BE2C (cell line): ENCODE measurements around the gene GEMIN7.
A peak's percentile ranks its signal among the peaks of the same experiment; 100 is the strongest.

Source experiments
- DNase-seq: peaks from one replicate; pipeline ENCODE4 v3.0.0-alpha.2; 2020
- H3K27me3 ChIP-seq: fragments of 250-450 bp; sonication (Bioruptor Pico); 2 replicates; pipeline ENCODE4 v1.5.1; 2020; ENCODE audit warnings: mild to moderate bottlenecking
- H3K36me3 ChIP-seq: fragments of 250-450 bp; sonication (Bioruptor Pico); 2 replicates; pipeline ENCODE4 v1.5.1; 2020; ENCODE audit warnings: mild to moderate bottlenecking
- H3K4me1 ChIP-seq: fragments of 250-450 bp; sonication (Bioruptor Pico); 2 replicates; pipeline ENCODE4 v1.5.1; 2020
- H3K4me3 ChIP-seq: 2 replicates; pipeline ENCODE4 v1.5.1; 2011; ENCODE audit warnings: low read depth, low read length
- H3K9me3 ChIP-seq: fragments of 250-450 bp; sonication (Bioruptor Pico); 2 replicates; pipeline ENCODE4 v1.5.1; 2020
- TF ChIP-seq, protein P1 (sequence below): IDR thresholded peaks from 2 replicates; pipeline ENCODE4 v1.5.1; 2012; ENCODE audit warnings: mild to moderate bottlenecking, low read depth, low read length

Gene GEMIN7

DNA sequence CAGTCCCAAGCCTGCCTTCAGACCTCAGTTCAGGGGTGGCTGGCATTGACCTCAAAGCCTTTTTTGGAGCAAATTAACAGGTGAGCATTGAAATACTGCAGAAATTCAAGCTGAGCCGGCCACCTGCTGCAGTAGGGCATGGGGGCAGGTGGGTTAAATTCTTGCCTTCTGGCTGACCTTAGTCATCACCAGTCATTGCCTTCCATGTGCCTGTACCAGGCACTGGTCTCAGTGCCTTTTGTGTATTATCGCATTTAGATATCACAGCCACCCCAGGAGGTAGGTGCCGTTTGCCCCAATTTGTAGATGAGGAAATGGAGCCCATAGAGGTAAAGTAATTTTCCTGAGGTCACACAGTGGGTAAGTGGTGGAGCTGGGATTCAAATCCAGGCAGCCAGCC is 21.1 kb downstream of the GEMIN7 start:
- peaks cover 18% of the 10 kb centered on the region for H3K36me3 ChIP-seq
- DNase-seq, result no peak
- peaks cover 42% of the 10 kb centered on the region for H3K4me1 ChIP-seq

DNA sequence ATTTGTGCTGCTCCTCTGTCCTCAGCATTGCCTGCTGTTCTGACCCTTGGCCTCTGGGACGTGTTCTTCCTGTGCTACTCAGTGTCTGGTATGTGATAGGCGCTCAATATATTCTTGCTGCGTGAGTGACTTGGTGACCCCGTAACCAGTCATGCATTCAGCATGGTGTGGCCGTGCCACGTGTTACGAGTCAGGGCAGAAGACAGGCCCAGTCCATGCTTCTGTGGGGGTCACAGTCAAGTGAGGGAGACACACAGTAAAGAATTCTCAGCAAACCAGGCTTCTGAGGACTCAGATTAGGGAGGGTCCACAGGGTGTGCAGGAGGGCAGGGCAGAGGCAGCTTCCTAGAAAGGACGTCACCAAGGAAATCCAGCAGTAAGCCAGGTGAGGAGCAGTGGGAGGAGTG is 21.8 kb downstream of the GEMIN7 start:
- TF ChIP-seq, protein P1, sequence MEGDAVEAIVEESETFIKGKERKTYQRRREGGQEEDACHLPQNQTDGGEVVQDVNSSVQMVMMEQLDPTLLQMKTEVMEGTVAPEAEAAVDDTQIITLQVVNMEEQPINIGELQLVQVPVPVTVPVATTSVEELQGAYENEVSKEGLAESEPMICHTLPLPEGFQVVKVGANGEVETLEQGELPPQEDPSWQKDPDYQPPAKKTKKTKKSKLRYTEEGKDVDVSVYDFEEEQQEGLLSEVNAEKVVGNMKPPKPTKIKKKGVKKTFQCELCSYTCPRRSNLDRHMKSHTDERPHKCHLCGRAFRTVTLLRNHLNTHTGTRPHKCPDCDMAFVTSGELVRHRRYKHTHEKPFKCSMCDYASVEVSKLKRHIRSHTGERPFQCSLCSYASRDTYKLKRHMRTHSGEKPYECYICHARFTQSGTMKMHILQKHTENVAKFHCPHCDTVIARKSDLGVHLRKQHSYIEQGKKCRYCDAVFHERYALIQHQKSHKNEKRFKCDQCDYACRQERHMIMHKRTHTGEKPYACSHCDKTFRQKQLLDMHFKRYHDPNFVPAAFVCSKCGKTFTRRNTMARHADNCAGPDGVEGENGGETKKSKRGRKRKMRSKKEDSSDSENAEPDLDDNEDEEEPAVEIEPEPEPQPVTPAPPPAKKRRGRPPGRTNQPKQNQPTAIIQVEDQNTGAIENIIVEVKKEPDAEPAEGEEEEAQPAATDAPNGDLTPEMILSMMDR, result no peak
- DNase-seq, result no peak
- Histone ChIP-seq H3K4me1 (peaks cover 42% of the 10 kb centered on the region), H3K27me3 (no peaks in the 10 kb centered on the region), H3K4me3 (no peak overlapping the region), H3K36me3 (peaks cover 18% of the 10 kb centered on the region), H3K9me3 (no peaks in the 10 kb centered on the region)

More for the DNA sequence above, 21.1 kb downstream of the GEMIN7 start:
- no peaks in the 10 kb centered on the region for H3K27me3 ChIP-seq
- no peak overlapping the region for H3K4me3 ChIP-seq
- TF ChIP-seq, protein P1, result no peak
- no peaks in the 10 kb centered on the region for H3K9me3 ChIP-seq

DNA sequence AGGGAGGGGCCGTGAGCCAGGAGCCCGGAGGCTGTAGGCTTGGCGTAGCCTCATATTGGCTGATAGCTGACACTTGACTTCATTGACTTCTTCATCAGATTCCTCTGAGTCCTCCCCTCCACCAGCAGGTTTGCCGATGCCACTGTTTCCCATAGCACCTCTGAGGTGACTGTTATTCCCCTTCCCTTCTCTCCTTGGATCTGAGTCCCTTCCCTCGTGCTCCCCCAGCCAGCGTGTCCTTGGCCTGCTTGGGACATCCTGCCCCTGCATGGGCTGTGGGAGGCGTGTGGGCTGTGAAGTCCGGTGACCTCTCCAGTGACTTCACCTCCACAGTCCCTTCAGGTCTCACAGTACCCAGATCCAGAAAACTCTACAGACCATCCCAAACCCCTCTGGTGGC is 22.7 kb downstream of the GEMIN7 start:
- no peak for DNase-seq
- TF ChIP-seq, protein P1, result no peak
- Histone ChIP-seq H3K36me3 (peaks cover 18% of the 10 kb centered on the region), H3K27me3 (no peaks in the 10 kb centered on the region), H3K9me3 (no peaks in the 10 kb centered on the region), H3K4me3 (no peak overlapping the region), H3K4me1 (peaks cover 42% of the 10 kb centered on the region)

- DNase-seq, result no peak
- Histone ChIP-seq H3K4me3 (no peak overlapping the region), H3K4me1 (peaks cover 42% of the 10 kb centered on the region), H3K27me3 (no peaks in the 10 kb centered on the region), H3K36me3 (peaks cover 18% of the 10 kb centered on the region), H3K9me3 (no peaks in the 10 kb centered on the region)
- TF ChIP-seq, protein P1, result no peak
Observed at GRCh38 chr19:45102481-45102880, 23.4 kb downstream of the GEMIN7 start.

GRCh38 chr19:45103156-45103507 is 24.1 kb downstream of the GEMIN7 start:
- TF ChIP-seq, protein P1, result no peak
- H3K36me3 ChIP-seq, result peaks cover 18% of the 10 kb centered on the region
- no peak overlapping the region; the same call in 1 of the 2 replicates for H3K4me3 ChIP-seq
- no peaks in the 10 kb centered on the region for H3K9me3 ChIP-seq
- H3K27me3 ChIP-seq, result no peaks in the 10 kb centered on the region
- H3K4me1 ChIP-seq, result peaks cover 36% of the 10 kb centered on the region
- DNase-seq, result peak; percentile 64

DNA sequence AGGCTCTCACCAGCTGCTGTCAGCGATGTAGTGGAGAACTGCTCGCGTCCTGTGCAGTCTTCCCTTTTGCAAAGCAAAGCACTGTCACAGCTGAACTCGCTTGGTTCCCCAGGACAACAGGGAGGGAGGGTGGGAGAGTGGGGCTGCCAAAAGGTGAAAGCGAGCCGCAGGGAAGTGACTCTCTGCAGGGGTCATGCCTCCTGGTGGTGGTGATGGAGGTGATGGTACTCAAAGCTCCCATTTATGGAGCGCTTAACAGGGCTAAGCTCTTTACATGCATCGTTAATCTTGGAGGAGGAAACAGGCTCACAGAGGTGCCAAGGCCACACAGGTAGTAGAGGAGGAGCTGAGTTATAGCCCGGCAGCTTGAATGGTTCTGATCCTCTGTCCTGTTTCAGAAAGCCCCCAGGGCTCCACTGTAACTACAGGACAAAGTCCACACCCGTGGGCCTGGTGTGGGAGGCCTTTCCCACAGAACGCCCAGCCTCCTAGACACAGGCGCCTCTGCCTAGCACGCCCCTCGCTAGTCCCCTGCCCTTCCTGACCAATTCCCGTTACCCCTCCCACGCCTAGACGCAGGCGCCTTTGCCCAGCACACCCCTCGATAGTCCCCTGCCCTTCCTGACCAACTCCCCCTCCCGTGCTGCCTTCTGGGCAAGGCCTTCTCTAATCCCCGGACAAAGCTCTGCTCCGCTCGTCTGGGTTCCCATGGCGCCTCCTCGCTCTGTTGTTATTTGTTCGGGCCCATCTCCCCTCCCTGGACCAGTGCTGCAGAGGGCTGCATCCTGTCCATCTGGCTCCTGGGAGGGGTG is 24.7 kb downstream of the GEMIN7 start:
- no peak for DNase-seq
- peaks cover 18% of the 10 kb centered on the region for H3K36me3 ChIP-seq
- H3K4me1 ChIP-seq, result peaks cover 31% of the 10 kb centered on the region
- H3K27me3 ChIP-seq, result no peaks in the 10 kb centered on the region
- H3K4me3 ChIP-seq, result no peak overlapping the region
- no peaks in the 10 kb centered on the region for H3K9me3 ChIP-seq
- TF ChIP-seq, protein P1, result peak; percentile 11; the same call in 1 of the 2 replicates
